ENCODE measurements around the gene MAVS.
"Not testable (repeated sequence)": the region's sequence is repeated elsewhere in the genome, so short reads cannot be mapped to it uniquely, and the experiment has no call there.

The MAVS gene

DNA sequence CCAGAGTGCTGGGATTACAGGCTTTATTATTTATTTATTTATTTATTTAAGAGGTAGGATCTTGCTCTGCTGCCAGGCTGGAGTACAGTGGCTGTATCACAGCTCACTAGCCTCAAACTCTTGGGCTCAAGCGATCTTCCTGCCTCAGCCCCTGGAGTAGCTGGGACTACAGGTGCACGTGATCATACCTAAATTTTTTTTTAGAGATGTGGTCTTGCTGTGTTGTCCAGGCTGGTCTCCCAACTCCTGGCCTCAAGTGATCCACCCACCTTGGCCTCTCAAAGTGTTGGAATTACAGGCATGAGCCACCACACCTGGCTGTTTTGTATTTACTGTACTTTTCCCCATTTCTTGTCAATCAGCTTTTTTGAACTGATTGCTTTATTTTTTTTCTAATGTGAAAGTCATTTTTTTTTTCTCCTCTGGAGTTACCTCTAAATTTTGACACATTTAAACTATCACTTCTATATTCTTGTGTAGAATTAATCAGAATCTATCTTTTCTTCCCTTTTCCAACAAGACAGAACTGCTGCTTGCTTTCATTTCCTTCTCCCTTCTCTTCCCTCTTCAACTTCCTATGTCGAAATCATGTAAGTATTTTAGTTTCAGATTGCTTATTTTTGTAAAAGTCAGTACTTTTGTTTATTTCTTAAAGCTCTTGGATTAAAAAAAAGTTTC is 54.5 kb downstream of the MAVS start:
- H3K4me3 ChIP-seq (ENCODE audit: low read depth, low read length): no peak overlapping the region
- no peak overlapping the region for H3K27ac ChIP-seq (ENCODE audit: low read depth, low read length)
- no peaks in the 10 kb centered on the region for H3K27me3 ChIP-seq (ENCODE audit: control insufficient read depth, insufficient read depth, low read length)
- peaks cover 13% of the 10 kb centered on the region for H3K4me1 ChIP-seq (ENCODE audit: control insufficient read depth, insufficient read depth, low read length)
- no peak overlapping the region for H3K9ac ChIP-seq (ENCODE audit: low read depth, low read length)
- no peaks in the 10 kb centered on the region for H3K9me3 ChIP-seq (ENCODE audit: control insufficient read depth, insufficient read depth, low read length)
- peaks cover 13% of the 10 kb centered on the region; the same call in 1 of the 2 replicates for H3K36me3 ChIP-seq (ENCODE audit: control insufficient read depth, insufficient read depth, low read length)

DNA sequence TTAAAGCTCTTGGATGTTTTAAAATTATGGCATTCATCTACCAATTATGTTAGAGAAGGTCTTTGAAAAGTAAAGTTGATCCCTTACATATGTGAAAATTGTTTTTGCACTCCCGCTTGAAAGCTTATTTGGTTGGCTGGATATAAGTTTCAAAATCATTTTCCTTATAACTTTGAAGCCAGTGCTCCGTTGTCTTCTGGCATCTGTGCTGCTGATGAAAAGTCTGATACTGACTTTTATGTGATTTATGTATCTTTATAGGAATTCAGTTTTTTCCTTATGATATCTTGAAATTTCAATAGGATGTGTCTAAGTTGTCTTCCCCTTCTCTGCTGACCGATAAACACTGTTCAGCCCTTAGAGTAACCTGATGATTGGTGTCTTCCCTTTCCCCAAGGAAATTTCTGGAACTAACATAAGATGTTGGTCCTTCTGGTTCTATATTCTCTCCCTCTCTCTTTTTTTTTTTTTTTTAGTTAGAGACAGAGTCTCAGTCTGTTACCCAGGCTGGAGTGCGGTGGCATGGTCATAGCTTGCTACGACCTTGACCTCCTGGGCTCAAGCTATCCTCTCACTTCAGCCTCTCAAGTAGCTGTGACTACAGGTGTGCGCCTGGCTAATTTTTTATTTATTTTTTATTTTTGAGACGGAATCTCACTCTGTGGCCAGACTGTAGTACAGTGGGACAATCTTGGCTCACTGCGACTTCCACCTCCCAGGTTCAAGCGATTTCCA is 55.2 kb downstream of the MAVS start:
- peaks cover 6% of the 10 kb centered on the region; the same call in 1 of the 2 replicates for H3K36me3 ChIP-seq (ENCODE audit: control insufficient read depth, insufficient read depth, low read length)
- peaks cover 13% of the 10 kb centered on the region for H3K4me1 ChIP-seq (ENCODE audit: control insufficient read depth, insufficient read depth, low read length)
- no peak overlapping the region for H3K4me3 ChIP-seq (ENCODE audit: low read depth, low read length)
- H3K9ac ChIP-seq (ENCODE audit: low read depth, low read length): no peak overlapping the region
- H3K9me3 ChIP-seq (ENCODE audit: control insufficient read depth, insufficient read depth, low read length): no peaks in the 10 kb centered on the region
- no peak overlapping the region for H3K27ac ChIP-seq (ENCODE audit: low read depth, low read length)
- H3K27me3 ChIP-seq (ENCODE audit: control insufficient read depth, insufficient read depth, low read length): no peaks in the 10 kb centered on the region

DNA sequence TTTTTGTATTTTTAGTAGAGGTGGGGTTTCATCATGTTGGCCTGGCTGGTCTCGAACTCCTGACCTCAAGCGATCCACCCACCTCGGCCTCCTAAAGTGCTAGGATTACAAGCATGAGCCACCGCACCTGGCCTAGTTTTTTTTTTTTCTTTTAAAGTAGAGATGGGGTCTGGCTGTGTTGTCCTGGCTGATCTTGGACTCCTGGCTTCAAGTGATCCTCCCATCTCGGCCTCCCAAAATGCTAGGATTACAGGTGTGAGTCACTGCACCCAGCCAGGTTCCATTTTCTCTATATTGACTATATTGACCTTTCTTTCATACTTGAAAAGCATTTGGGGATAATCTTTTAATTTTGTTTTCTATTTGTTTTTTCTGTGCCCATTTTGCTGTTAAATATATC is 55.8 kb downstream of the MAVS start:
- Histone ChIP-seq H3K36me3 (ENCODE audit: control insufficient read depth, insufficient read depth, low read length) (peaks cover 4% of the 10 kb centered on the region), H3K9me3 (ENCODE audit: control insufficient read depth, insufficient read depth, low read length) (no peaks in the 10 kb centered on the region), H3K4me1 (ENCODE audit: control insufficient read depth, insufficient read depth, low read length) (peaks cover 13% of the 10 kb centered on the region), H3K27me3 (ENCODE audit: control insufficient read depth, insufficient read depth, low read length) (no peaks in the 10 kb centered on the region), H3K9ac (ENCODE audit: low read depth, low read length) (no peak overlapping the region), H3K27ac (ENCODE audit: low read depth, low read length) (no peak overlapping the region), H3K4me3 (ENCODE audit: low read depth, low read length) (no peak overlapping the region)

DNA sequence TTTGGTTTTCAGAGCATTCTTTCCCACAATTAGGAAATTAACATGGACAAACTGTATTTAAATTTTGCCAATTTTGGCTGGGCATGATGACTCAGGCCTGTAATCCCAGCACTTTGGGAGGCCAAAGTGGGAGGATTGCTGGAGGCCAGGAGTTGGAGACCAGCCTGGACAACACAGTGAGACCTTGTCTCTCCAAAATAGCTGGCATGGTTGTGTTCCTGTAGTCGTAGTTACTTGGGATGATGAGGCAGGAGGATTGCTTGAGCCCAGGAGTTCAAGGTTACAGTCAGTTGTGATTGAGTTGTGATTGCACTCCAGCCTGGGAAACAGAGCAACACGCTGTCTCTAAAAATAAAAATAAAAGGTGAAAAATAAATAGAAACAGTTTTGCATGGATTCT is 57.6 kb downstream of the MAVS start:
- H3K4me1 ChIP-seq (ENCODE audit: control insufficient read depth, insufficient read depth, low read length): peaks cover 13% of the 10 kb centered on the region
- H3K9me3 ChIP-seq (ENCODE audit: control insufficient read depth, insufficient read depth, low read length): no peaks in the 10 kb centered on the region
- H3K4me3 ChIP-seq (ENCODE audit: low read depth, low read length): no peak overlapping the region
- no peak overlapping the region for H3K27ac ChIP-seq (ENCODE audit: low read depth, low read length)
- H3K36me3 ChIP-seq (ENCODE audit: control insufficient read depth, insufficient read depth, low read length): peaks cover 22% of the 10 kb centered on the region
- no peaks in the 10 kb centered on the region for H3K27me3 ChIP-seq (ENCODE audit: control insufficient read depth, insufficient read depth, low read length)
- no peak overlapping the region for H3K9ac ChIP-seq (ENCODE audit: low read depth, low read length)

DNA sequence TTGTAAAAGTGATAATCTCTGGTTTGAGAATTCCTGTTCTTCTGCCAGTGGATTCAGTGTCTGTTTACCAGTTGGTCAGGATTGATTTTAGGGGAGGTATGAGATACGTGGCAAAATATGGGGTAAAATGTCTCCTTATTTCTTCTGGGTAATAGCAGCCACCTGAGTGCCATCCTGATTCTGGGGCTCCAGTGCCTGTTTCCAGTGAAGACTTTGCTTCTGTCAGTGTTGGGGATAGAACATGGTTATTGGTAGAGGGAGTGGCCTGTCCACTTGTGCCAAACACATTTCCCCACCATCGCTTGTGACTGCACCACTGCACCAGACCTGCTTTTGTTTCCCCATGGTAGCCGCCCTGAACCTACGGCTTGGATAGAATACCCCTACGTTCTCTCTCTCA is 58.2 kb downstream of the MAVS start:
- Histone ChIP-seq H3K4me1 (ENCODE audit: control insufficient read depth, insufficient read depth, low read length) (peaks cover 12% of the 10 kb centered on the region), H3K27ac (ENCODE audit: low read depth, low read length) (no peak overlapping the region), H3K4me3 (ENCODE audit: low read depth, low read length) (no peak overlapping the region), H3K27me3 (ENCODE audit: control insufficient read depth, insufficient read depth, low read length) (no peaks in the 10 kb centered on the region), H3K36me3 (ENCODE audit: control insufficient read depth, insufficient read depth, low read length) (peaks cover 28% of the 10 kb centered on the region), H3K9ac (ENCODE audit: low read depth, low read length) (no peak overlapping the region), H3K9me3 (ENCODE audit: control insufficient read depth, insufficient read depth, low read length) (no peaks in the 10 kb centered on the region)

DNA sequence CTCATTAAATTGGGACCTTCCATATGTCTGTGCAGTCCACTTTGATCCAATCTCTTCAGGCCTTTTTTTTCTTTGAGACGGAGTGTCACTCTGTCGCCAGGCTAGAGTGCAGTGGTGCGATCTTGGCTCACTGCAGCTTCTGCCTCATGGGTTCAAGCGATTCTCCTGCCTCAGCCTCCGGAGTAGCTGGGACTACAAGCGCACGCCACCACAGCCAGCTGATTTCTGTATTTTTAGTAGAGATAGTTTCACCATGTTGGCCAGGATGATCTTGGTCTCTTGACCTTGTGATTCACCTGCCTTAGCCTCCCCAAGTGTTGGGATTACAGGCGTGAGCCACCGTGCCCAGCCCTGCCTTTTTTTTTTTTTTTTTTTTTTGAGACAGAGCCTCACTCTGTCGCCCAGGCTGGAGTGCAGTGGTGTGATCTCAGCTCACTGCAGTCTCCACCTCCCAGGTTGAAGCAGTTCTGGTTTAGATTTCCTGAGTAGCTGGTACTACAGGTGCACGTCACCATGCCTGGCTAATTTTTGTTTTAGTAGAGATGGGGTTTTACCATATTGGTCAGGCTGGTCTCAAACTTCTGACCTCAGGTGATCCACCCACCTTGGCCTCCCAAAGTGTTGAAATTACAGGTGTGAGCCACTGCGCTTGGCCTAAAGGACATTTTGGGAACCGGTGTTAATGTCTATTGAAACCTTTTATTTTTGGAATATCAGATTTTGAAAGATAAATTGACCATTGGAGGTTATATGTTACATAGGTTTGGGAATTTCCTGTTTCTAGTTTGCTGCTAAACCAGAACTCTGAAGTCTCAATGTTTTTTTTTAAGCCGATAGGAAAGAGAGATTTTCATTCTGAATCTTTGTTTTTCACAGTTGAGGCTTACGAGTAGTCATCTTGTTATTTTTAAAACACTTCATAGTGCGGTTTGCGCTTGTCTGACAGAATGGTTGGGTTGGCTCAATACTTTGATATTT is 60.4 kb downstream of the MAVS start:
- not testable (repeated sequence) for H3K9ac ChIP-seq (ENCODE audit: low read depth, low read length); H3K4me1 ChIP-seq (ENCODE audit: control insufficient read depth, insufficient read depth, low read length); H3K4me3 ChIP-seq (ENCODE audit: low read depth, low read length); H3K27ac ChIP-seq (ENCODE audit: low read depth, low read length); H3K27me3 ChIP-seq (ENCODE audit: control insufficient read depth, insufficient read depth, low read length); H3K9me3 ChIP-seq (ENCODE audit: control insufficient read depth, insufficient read depth, low read length)
- H3K36me3 ChIP-seq (ENCODE audit: control insufficient read depth, insufficient read depth, low read length): peaks cover 49% of the 10 kb centered on the region

DNA sequence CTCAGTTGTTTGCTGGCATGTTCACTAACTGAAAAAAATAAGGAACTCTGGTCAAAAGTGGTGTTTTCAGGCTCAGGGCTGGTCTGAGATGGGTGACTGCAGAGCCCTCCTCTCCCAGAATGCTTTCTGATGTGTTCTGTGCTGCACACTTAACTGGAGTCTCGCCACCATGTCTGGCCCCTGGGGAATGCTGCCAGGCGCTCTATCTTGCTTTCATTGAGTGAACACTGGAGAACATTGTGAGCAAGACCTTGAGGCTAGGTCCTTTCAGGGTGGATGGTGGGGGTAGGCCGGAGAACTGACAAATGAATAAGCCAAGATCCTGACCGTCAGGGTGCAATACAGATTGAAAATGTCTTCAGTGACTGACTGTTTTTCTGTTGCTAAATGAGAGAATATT is 62.0 kb downstream of the MAVS start:
- H3K27ac ChIP-seq (ENCODE audit: low read depth, low read length): no peak overlapping the region

DNA sequence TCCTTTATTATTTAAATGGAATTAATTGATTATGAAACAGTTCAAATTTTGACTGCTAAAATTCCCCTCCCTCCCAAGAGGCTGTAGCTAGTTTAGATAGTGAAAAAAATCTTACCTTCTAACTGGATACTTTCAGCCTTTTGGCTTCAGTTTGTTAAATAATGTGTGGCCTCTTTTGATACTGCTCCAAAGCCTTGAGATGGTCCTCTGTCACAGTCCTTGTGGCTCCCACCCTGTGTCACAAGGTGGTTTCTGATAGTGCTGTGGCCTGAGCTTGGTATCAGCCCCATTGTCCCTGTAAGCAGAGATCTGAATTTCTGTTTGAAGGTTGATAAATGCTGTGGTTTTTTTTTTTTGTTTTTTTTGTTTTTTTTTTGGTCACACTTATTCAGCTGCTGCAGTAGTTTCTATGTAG is 63.3 kb downstream of the MAVS start:
- H3K27me3 ChIP-seq (ENCODE audit: control insufficient read depth, insufficient read depth, low read length): no peaks in the 10 kb centered on the region
- peaks cover 77% of the 10 kb centered on the region for H3K36me3 ChIP-seq (ENCODE audit: control insufficient read depth, insufficient read depth, low read length)
- H3K27ac ChIP-seq (ENCODE audit: low read depth, low read length): no peak overlapping the region
- H3K9ac ChIP-seq (ENCODE audit: low read depth, low read length): no peak overlapping the region
- no peaks in the 10 kb centered on the region for H3K4me1 ChIP-seq (ENCODE audit: control insufficient read depth, insufficient read depth, low read length)
- H3K4me3 ChIP-seq (ENCODE audit: low read depth, low read length): no peak overlapping the region
- H3K9me3 ChIP-seq (ENCODE audit: control insufficient read depth, insufficient read depth, low read length): no peaks in the 10 kb centered on the region

More for the DNA sequence above, 62.0 kb downstream of the MAVS start:
- no peak overlapping the region for H3K4me3 ChIP-seq (ENCODE audit: low read depth, low read length)
- H3K4me1 ChIP-seq (ENCODE audit: control insufficient read depth, insufficient read depth, low read length): no peaks in the 10 kb centered on the region
- H3K9me3 ChIP-seq (ENCODE audit: control insufficient read depth, insufficient read depth, low read length): no peaks in the 10 kb centered on the region
- H3K9ac ChIP-seq (ENCODE audit: low read depth, low read length): no peak overlapping the region
- peaks cover 65% of the 10 kb centered on the region for H3K36me3 ChIP-seq (ENCODE audit: control insufficient read depth, insufficient read depth, low read length)
- no peaks in the 10 kb centered on the region for H3K27me3 ChIP-seq (ENCODE audit: control insufficient read depth, insufficient read depth, low read length)

DNA sequence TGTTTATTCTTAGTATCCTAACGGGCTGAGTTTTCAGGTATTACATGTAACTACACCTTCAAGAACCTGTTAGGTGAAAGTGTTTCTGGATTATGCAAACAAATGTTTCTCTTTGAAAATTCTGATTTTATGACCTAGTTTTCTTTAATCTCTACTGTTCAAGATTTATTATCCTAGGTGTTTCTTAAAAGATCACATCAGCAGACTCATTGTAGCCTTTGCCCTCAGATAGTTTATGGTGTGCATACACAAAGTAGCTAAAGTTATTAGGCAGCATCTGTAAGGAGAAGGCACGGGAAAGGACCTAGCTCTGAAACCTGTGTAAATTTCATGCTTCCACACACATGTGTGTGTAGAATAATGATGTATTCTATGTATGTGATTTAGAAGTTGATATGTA is 64.2 kb downstream of the MAVS start:
- H3K27ac ChIP-seq (ENCODE audit: low read depth, low read length): no peak overlapping the region
- no peaks in the 10 kb centered on the region for H3K9me3 ChIP-seq (ENCODE audit: control insufficient read depth, insufficient read depth, low read length)
- H3K4me1 ChIP-seq (ENCODE audit: control insufficient read depth, insufficient read depth, low read length): no peaks in the 10 kb centered on the region
- no peak overlapping the region for H3K4me3 ChIP-seq (ENCODE audit: low read depth, low read length)
- no peak overlapping the region for H3K9ac ChIP-seq (ENCODE audit: low read depth, low read length)
- no peaks in the 10 kb centered on the region for H3K27me3 ChIP-seq (ENCODE audit: control insufficient read depth, insufficient read depth, low read length)
- H3K36me3 ChIP-seq (ENCODE audit: control insufficient read depth, insufficient read depth, low read length): peaks cover 84% of the 10 kb centered on the region

DNA sequence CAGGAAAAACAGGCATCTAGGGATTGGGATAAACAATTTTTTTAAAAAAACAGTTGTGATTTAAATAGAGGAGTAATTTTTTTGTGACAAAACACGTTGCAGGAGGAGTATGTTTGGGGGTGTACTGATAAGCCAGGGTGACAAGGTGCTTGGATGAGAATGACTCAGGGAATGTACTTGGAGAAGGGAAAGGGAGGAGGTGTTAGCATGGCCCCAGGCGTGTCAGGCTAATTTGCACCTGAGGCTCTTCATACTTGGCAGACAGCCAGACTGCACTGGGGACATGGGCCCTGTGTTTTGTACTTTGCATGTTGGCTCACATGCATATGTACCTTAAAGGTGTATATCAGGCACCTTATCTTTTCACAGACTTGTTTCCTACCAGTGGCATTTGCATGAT is 65.3 kb downstream of the MAVS start:
- Histone ChIP-seq H3K9ac (ENCODE audit: low read depth, low read length) (no peak overlapping the region), H3K36me3 (ENCODE audit: control insufficient read depth, insufficient read depth, low read length) (peaks cover 95% of the 10 kb centered on the region), H3K4me1 (ENCODE audit: control insufficient read depth, insufficient read depth, low read length) (no peaks in the 10 kb centered on the region), H3K4me3 (ENCODE audit: low read depth, low read length) (no peak overlapping the region), H3K27ac (ENCODE audit: low read depth, low read length) (no peak overlapping the region), H3K27me3 (ENCODE audit: control insufficient read depth, insufficient read depth, low read length) (no peaks in the 10 kb centered on the region), H3K9me3 (ENCODE audit: control insufficient read depth, insufficient read depth, low read length) (no peaks in the 10 kb centered on the region)

Measured in HUES48 (cell line).